ENCODE results near the gene OR56B1.

The OR56B1 gene

DNA sequence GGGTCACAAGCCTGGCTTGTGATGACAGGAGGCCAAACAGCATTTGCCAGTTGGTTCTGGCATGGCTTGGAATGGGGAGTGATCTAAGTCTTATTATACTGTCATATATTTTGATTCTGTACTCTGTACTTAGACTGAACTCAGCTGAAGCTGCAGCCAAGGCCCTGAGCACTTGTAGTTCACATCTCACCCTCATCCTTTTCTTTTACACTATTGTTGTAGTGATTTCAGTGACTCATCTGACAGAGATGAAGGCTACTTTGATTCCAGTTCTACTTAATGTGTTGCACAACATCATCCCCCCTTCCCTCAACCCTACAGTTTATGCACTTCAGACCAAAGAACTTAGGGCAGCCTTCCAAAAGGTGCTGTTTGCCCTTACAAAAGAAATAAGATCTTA is 843 bp downstream of the OR56B1 start:
- no peak for DNase-seq (ENCODE audit: low spot score)

- DNase-seq (ENCODE audit: low spot score), result no peak
These were observed 1.6 kb downstream of the OR56B1 start for GRCh38 chr11:5737670-5738392.

DNA sequence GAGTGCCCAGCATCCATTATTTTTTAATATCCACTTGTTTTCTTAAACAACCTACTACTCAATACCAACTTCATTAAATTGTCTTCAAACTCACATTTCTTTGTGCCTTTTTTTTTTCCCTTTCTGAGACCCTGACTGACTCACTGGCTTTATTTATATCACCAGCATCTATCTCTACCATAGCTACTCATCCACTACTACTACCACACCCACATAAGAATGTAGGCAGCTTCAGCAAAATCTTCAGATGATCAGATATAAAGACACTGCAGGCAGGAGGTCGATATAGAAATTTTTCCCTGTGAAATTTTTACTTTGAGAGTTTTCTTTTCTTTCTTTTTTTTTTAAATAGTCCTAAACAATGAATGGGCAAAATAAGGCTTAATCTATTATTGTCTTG is 2.2 kb downstream of the OR56B1 start:
- DNase-seq (ENCODE audit: low spot score), result no peak

DNA sequence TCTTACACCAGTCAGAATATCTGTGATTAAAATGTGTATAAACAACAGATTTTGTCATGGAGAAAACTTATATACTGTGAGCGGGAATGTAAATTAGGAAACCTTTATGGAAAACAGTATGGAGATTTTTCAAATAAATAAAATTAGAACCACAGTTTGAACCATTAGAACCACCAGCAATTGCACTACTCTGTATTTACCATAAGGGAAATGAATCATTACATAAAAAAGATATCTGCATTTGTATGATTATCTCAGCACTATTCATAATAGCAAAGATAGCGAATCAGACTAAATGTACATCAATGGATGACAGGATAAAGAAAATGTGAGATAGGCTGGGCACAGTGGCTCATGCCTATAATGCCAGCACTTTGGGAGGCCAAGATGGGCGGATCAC is 10.4 kb downstream of the OR56B1 start:
- no peak for DNase-seq (ENCODE audit: low spot score)

- no peak for DNase-seq (ENCODE audit: low spot score)
These were observed 13.6 kb downstream of the OR56B1 start for GRCh38 chr11:5749836-5750235.

GRCh38 chr11:5753943-5754342 is 17.7 kb downstream of the OR56B1 start, which contains the start of gene OR52N4:
Gene OR52N4 (plus strand): TSS chr11:5754243. CDS start chr11:5754741, 498 bp downstream.
- DNase-seq (ENCODE audit: low spot score), result no peak

GRCh38 chr11:5767056-5767455 is 30.8 kb downstream of the OR56B1 start:
- no peak for DNase-seq (ENCODE audit: low spot score)

- DNase-seq (ENCODE audit: low spot score), result no peak
These were observed 47.0 kb downstream of the OR56B1 start, which contains the start of gene OR52N5 for GRCh38 chr11:5783255-5783654. Gene OR52N5 (minus strand): TSS chr11:5783355. CDS start chr11:5778634, 4,721 bp downstream.

All from germinal center (tissue), 1 donor.